Kidney capillary endothelial cell (primary cell): Measurements from ENCODE around the gene MAPK1.
"Not testable (repeated sequence)": the region's sequence is repeated elsewhere in the genome, so short reads cannot be mapped to it uniquely, and the experiment has no call there.

Source experiments
- DNase-seq: peaks from one replicate; pipeline ENCODE4 v3.0.0-alpha.2; 2018; ENCODE audit warnings: low spot score

The MAPK1 gene

GRCh38 chr22:21845558-21846453 is 21.6 kb downstream of the MAPK1 start:
- no peak for DNase-seq

- no peak for DNase-seq
These were observed 24.5 kb downstream of the MAPK1 start for GRCh38 chr22:21842946-21843345.

GRCh38 chr22:21841422-21841821 is 26.0 kb downstream of the MAPK1 start:
- no peak for DNase-seq

DNA sequence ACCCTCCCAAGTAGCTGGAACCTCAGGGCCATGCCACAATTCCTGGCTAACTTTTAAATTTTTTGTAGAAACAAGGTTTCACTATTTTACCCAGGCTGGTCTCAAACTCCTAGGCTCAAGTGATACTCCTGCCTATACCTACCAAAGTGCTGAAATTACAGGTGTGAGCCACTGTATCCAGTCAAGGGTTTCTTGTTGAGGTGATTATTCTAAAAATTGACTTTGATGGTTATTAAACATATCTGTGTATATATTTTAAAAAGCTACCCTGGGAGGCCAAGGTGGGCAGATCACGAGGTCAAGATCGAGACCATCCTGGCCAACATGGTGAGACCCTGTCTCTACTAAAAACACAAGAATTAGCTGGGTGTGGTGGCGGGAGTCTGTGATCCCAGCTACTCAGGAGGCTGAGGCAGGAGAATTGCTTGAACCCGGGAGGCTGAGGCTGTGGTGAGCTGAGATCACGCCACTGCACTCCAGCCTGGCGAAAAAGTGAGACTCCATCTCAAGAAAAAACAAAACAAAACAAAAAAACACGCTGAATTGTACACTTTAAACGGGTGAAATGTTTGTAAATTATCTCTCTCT is 27.1 kb downstream of the MAPK1 start:
- no peak for DNase-seq

DNA sequence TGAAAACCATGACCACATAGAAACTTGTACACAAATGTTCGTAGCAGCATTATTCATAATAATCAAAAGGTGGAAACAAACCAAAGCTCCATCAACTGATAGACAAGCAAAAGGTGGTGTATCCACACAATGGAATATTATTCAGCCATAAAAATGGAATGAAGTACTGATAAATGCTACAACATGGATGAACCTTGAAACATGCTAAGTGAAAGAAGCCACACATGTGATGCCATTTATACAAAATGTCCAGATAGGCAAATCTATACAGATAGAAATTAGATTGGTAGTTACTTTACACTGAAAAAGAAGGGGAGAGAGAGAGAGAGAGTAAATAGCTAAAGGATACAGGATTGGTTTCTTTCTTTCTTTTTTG is 27.7 kb downstream of the MAPK1 start:
- DNase-seq, result no peak

DNA sequence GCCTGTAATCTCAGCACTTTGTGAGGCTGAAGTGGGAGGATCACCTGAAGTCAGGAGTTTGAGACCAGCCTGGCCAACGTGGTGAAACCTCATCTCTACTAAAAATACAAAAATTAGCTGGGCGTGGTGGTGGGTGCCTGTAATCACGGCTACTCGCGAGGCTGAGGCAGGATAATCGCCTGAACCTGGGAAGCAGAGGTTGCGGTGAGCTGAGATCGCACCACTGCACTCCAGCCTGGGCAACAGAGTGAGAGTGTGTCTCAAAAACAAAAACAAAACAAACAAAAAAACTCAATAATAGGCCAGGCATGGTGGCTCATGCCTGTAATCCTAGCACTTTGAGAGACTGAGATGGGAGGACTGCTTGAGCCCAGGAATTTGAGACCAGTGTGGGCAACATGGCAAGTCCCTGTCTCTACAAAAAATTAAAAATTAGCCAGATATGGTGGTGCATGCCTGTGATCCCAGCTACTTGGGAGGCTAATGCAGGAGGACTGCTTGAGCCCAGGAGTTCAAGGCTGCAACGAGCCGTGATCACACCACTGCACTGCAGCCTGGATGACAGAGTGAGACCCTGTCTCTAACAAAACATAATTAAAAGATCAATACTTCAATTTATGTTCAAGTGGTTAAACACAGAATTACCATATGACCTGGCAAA is 28.2 kb downstream of the MAPK1 start:
- DNase-seq, result not testable (repeated sequence)

GRCh38 chr22:21837248-21837979 is 30.0 kb downstream of the MAPK1 start:
- peak; percentile 59 for DNase-seq

- not testable (repeated sequence) for DNase-seq
These were observed 31.0 kb downstream of the MAPK1 start for GRCh38 chr22:21836486-21836885.

DNA sequence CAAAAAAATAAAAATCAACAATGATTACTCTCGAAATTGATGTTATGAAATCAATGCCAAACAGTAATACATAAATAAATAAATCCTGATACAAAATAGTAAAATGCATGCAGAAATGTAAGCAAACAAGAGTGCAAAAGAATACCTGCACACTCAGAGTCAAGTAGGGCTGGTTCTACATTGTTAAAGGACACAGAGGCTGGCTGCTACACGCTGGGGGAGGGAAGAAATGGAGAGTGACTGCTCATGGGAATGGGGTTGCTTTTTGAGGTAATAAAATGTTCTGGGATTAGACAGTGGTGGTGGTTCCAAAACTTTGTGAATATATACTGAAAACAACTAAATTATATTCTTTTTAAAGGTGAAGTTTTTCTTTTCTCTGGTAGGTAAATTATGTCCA is 32.1 kb downstream of the MAPK1 start:
- DNase-seq, result no peak

DNA sequence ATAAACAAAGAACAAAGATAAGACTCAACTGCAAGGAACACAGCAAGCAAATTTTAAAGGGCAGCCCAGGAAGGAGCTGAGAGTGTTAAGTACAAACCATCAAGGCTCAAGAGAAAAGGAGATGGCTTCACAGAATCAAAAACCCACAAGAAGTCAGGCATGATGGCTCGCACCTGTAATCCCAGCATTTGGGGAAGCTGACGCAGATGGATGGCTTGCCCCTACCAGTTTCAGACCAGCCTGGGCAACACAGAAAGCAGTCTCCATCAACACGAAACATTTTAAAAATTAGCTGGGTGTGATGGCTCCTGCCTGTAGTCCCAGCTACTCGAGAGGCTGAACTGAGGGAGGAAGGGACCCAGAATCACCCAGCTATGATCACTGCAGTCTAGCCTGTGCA is 32.6 kb downstream of the MAPK1 start:
- DNase-seq, result no peak

DNA sequence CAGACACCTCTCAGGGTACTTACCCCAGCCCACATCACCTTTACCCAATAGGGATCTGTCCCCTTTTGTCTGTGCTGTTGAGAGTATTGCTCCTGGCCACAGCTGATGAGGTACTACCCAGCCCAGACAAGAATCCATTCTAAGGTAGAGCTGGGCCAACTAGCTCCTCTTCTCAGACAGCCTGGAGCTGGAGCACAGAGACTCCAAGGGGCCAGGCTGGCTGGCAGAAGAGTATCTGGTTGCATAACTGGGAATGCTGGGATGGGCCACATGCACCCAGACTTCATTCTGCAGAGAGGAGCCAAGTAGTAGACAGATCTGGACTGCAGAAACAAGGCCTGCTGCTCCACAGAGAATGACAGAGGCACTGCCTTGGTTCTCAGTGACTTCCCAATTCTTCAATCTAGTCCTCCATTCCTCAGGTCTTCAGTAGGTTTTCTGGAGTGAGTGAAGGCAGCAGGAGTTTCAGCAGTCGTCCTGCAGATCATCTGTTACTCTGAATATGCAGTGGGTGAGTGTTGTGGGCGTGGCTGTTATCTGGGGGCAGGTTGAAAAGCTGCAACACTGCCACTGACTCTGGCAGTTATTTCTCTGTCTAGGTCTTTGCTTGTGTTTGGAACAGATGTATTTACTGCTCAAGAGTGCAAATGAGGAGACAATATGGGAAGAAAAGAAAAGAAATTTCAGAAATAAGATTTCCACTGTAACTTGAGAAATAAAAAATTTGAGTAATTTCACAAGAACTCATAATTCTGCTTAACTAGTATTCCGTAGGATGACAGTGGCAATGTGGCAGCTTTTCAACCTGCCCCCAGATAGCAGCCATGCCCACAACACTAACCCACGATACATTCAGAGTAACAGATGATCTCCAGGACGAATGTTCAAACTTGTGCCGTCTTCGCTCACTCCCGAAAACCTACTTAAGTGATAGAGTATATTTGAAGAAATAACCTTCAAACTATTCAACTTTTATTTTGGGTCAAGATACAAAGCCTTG is 34.9 kb downstream of the MAPK1 start:
- no peak for DNase-seq

DNA sequence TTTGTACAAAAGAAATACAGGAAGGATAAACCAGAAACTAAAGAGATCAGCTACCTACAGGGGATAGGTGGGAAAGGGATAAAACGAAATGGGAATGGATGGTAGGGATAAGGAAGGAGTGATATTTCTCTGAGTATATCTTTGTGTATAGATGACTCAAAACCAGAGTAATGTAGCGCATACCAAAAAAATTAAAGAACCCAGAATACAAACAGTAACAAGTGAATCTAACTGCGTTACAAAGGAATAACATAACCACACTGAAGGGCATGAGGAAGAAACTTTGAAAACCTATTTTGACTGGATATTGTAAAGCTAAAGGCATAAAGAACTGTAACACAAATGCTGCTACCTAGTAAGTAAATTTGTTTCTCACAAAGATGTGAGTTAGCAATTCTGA is 37.9 kb downstream of the MAPK1 start:
- DNase-seq, result no peak

DNA sequence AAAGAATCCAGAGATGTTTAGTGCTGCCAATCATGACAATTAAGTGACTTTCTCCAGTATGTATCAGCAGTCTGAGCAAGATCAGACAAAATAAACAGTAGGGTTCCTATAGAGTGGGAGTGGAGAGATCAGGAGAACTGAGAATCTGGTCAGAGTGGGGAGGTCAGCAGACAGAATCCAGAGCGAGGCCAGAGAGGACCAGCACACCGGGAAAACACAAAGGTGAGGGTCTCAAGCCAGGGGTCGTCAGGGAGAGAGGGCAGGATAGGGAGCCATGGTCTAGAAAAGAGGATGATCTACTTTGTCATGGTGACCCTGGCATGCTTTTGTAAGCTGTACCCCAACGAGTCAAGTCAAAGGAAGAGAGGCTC is 39.2 kb downstream of the MAPK1 start:
- DNase-seq, result no peak

GRCh38 chr22:21827628-21828267 is 39.7 kb downstream of the MAPK1 start:
- DNase-seq, result no peak

- no peak for DNase-seq
These were observed 41.2 kb downstream of the MAPK1 start for GRCh38 chr22:21826204-21826603.

GRCh38 chr22:21824962-21825361 is 42.5 kb downstream of the MAPK1 start:
- not testable (repeated sequence) for DNase-seq

- DNase-seq, result no peak
These were observed 43.0 kb downstream of the MAPK1 start for GRCh38 chr22:21824445-21824912.

GRCh38 chr22:21823740-21824444 is 43.6 kb downstream of the MAPK1 start:
- peak; percentile 40 for DNase-seq

DNA sequence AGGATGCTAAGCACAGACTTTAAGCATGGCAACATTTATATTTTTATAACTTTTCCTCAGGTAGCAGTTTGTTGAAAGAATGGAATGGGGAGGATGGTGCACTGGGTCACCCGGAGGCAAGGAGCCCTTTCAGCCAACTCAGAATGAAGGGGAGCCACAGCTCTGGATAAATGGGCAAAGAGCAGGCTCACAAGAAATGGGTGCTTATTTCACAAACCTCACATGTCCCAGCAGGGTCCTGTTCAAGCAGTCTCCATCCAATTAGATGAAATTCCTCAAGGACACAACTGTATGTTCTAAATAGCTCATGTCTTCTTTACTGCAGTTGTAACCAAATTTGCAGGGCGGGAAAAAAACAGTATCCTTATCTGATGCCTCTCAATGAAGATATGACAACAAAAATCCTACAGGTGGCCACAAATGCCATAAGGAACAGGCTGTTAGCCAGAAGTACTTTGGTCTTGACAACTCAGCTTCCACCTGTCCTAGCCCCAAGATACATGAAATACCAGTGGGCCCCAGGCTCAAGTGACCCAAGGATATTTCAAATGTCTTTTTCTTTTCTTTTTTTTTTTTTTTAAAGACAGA is 48.2 kb downstream of the MAPK1 start:
- DNase-seq, result no peak
